Stromal cell of bone marrow (primary cell): ENCODE data around the gene FOXA1.

ENCODE experiments used
- DNase-seq: peaks from one replicate; pipeline ENCODE4 v3.0.0-alpha.2; 2012; ENCODE audit warnings: low read depth

Gene FOXA1

GRCh38 chr14:37594971-37595808 is at the start of gene FOXA1, which contains the start of gene TTC6:
Gene FOXA1, minus strand, starts transcription at chr14:37595249. Its CDS starts 277 bp downstream, at chr14:37594972.
Gene TTC6, plus strand, starts transcription at chr14:37595629. Its CDS starts 26,436 bp downstream, at chr14:37622065.
- DNase-seq: no peak

- no peak for DNase-seq
These were observed 48.7 kb upstream of the FOXA1 start for GRCh38 chr14:37643701-37644100.

GRCh38 chr14:37642125-37642524 is 47.1 kb upstream of the FOXA1 start:
- no peak for DNase-seq

- DNase-seq: no peak
These were observed 46.1 kb upstream of the FOXA1 start for GRCh38 chr14:37641117-37641516.

- no peak for DNase-seq
These were observed 43.5 kb upstream of the FOXA1 start for GRCh38 chr14:37638599-37638998.

- DNase-seq: no peak
These were observed 42.3 kb upstream of the FOXA1 start for GRCh38 chr14:37637341-37637740.

GRCh38 chr14:37625597-37626595 is 30.8 kb upstream of the FOXA1 start:
- no peak for DNase-seq

- no peak for DNase-seq
These were observed 28.9 kb upstream of the FOXA1 start for GRCh38 chr14:37623971-37624370.

- DNase-seq: peak; percentile 61
These were observed 28.4 kb upstream of the FOXA1 start for GRCh38 chr14:37623426-37623951.

- no peak for DNase-seq
These were observed 27.3 kb upstream of the FOXA1 start for GRCh38 chr14:37622231-37622923.

- DNase-seq: no peak
These were observed 25.8 kb upstream of the FOXA1 start for GRCh38 chr14:37620856-37621255.

GRCh38 chr14:37618498-37619028 is 23.5 kb upstream of the FOXA1 start:
- DNase-seq: no peak

GRCh38 chr14:37617864-37618365 is 22.9 kb upstream of the FOXA1 start:
- no peak for DNase-seq

GRCh38 chr14:37616853-37617252 is 21.8 kb upstream of the FOXA1 start:
- no peak for DNase-seq

GRCh38 chr14:37615582-37616289 is 20.7 kb upstream of the FOXA1 start:
- no peak for DNase-seq

- no peak for DNase-seq
These were observed 16.0 kb upstream of the FOXA1 start for GRCh38 chr14:37610945-37611523.

GRCh38 chr14:37608649-37609048 is 13.6 kb upstream of the FOXA1 start:
- no peak for DNase-seq

GRCh38 chr14:37606678-37607077 is 11.6 kb upstream of the FOXA1 start:
- DNase-seq: no peak

GRCh38 chr14:37603688-37604251 is 8.7 kb upstream of the FOXA1 start:
- no peak for DNase-seq
